OCI-LY3 (cell line): ENCODE results near the gene KDM8.
"Not testable (repeated sequence)": the region's sequence is repeated elsewhere in the genome, so short reads cannot be mapped to it uniquely, and the experiment has no call there.

ENCODE experiments used
- CTCF ChIP-seq: fragments of 200-600, 300-600 bp; sonication (generic); IDR thresholded peaks from 2 replicates; pipeline ENCODE4 v1.5.1; 2014; ENCODE audit warnings: antibody characterized with exemption, low read length, low read depth
- EZH2phosphoT487 ChIP-seq: fragments of 200-600 bp; shearing (Covaris generic); IDR thresholded peaks from 2 replicates; pipeline ENCODE4 v1.6.1; 2018; ENCODE audit warnings: antibody characterized with exemption, mixed run types, low read depth

- not testable (repeated sequence) for TF ChIP-seq CTCF, EZH2phosphoT487
Measured at GRCh38 chr16:27200914-27201313, 2.4 kb upstream of the KDM8 start.
